ENCODE data around the gene MBOAT1.

The MBOAT1 gene

DNA sequence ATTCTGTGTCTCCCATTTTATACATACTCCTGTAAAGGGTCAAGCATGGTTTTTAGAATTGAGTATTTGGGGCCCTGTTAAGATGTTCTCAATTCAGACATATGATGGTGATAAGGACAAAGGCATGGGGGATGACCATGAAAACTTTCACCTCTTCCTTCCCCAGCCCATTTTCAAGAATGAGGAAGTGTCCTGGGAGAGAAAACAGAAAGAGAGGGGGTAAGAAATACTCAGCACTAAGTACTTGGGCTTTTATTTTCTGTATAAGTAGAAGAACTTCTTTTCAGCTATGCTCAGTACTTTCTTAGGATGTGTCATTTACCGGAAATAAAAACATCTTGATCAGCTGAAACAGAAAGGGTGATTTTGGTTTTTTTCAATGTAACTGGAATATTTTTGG, 10.9 kb upstream of the MBOAT1 start:
- DNase-seq (no peak), ATAC-seq (replicated peaks) (no peak)
- no peaks in the 10 kb centered on the region for H3K36me3 Mint-ChIP-seq (ENCODE audit: insufficient read depth)
- H3K4me1 Mint-ChIP-seq (ENCODE audit: low read depth in 2 of 2) = no peaks in the 10 kb centered on the region
- H3K4me3 Mint-ChIP-seq = no peak overlapping the region
- H3K27ac Mint-ChIP-seq = no peak overlapping the region
- H3K27me3 Mint-ChIP-seq = no peaks in the 10 kb centered on the region
- H3K9me3 Mint-ChIP-seq = no peaks in the 10 kb centered on the region

GRCh38 chr6:20221421-20221820, 9.2 kb upstream of the MBOAT1 start:
- H3K4me3 Mint-ChIP-seq = no peak overlapping the region
- no peaks in the 10 kb centered on the region for H3K4me1 Mint-ChIP-seq (ENCODE audit: low read depth in 2 of 2)
- no peaks in the 10 kb centered on the region for H3K9me3 Mint-ChIP-seq
- H3K27me3 Mint-ChIP-seq = no peaks in the 10 kb centered on the region
- ATAC-seq (replicated peaks) (no peak), DNase-seq (no peak)
- H3K27ac Mint-ChIP-seq = no peak overlapping the region
- no peaks in the 10 kb centered on the region for H3K36me3 Mint-ChIP-seq (ENCODE audit: insufficient read depth)

DNA sequence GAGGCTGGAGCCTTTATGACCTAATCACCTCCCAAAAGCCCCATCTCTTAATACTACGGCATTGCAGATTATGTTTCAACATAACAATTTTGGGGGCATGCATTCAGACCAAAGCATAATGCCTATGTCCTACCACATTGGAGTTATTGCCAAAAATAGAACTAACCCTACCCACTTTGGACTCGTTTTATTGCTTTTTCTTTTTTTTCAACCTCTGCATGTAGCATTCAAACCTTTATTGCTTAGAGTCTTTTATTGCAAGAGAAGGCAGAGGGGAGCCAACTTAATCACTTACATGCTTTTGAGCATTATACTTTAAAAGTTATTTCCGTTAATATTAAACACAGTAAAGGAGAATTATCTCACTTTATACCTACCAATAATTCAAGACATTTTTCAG, 8.1 kb upstream of the MBOAT1 start:
- no peak overlapping the region for H3K4me3 Mint-ChIP-seq
- no peaks in the 10 kb centered on the region for H3K4me1 Mint-ChIP-seq (ENCODE audit: low read depth in 2 of 2)
- H3K36me3 Mint-ChIP-seq (ENCODE audit: insufficient read depth) = no peaks in the 10 kb centered on the region
- no peak overlapping the region for H3K27ac Mint-ChIP-seq
- ATAC-seq (replicated peaks) = no peak
- no peaks in the 10 kb centered on the region for H3K27me3 Mint-ChIP-seq
- DNase-seq = no peak
- H3K9me3 Mint-ChIP-seq = no peaks in the 10 kb centered on the region

DNA sequence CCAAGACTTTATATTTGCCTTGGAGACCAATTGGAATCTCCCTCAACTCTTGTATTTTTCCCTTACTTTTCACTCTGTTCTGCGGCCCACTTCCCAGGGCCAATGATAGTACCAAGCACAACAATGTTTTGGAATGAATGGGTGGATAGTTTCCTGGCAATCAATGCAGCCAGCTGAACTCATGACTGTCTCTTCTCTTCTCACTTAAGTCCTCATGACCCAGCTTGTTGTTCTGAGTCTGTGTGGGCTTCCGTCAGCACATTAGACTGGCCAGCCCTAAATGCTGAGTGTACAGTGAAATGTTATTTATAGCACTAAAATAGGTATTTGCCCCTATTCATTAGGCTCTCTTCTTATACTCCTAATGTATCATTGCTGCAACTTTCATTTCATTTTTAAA, 5.6 kb upstream of the MBOAT1 start:
- H3K9me3 Mint-ChIP-seq = no peaks in the 10 kb centered on the region
- no peak overlapping the region for H3K27ac Mint-ChIP-seq
- H3K4me3 Mint-ChIP-seq = no peak overlapping the region
- H3K27me3 Mint-ChIP-seq = no peaks in the 10 kb centered on the region
- ATAC-seq (replicated peaks) (no peak), DNase-seq (no peak)
- no peaks in the 10 kb centered on the region for H3K36me3 Mint-ChIP-seq (ENCODE audit: insufficient read depth)
- peaks cover 6 to 8% of the 10 kb centered on the region in 2 donors for H3K4me1 Mint-ChIP-seq (ENCODE audit: low read depth in 2 of 2)

- no peak overlapping the region for H3K27ac Mint-ChIP-seq
- no peaks in the 10 kb centered on the region for H3K27me3 Mint-ChIP-seq
- H3K4me1 Mint-ChIP-seq (ENCODE audit: low read depth in 2 of 2) = peaks cover 6 to 10% of the 10 kb centered on the region in 2 donors
- H3K36me3 Mint-ChIP-seq (ENCODE audit: insufficient read depth) = no peaks in the 10 kb centered on the region
- H3K9me3 Mint-ChIP-seq = no peaks in the 10 kb centered on the region
- ATAC-seq (replicated peaks) (no peak), DNase-seq (no peak)
- no peak overlapping the region for H3K4me3 Mint-ChIP-seq
Observed at GRCh38 chr6:20217324-20217855, 5.1 kb upstream of the MBOAT1 start.

DNA sequence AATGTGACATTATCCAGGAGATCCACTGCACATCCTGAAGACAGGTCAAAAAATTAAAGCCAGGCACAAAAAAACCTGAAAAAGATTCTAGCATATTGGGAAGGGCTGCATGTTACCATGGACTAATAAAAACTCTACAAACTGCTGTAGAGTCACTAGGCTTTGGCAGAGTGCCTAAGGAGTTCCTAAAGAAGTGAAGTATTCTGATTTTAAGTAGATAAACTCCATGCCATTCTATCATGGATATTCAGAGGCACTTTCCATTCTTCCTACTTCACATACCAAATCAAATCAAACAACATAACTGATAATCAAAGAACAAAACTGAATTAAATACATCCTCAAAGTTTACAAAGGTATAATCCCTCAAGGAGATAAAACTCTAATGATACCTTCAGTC, 3.0 kb upstream of the MBOAT1 start:
- Mint-ChIP-seq H3K4me3 (no peak overlapping the region), H3K27me3 (no peaks in the 10 kb centered on the region), H3K27ac (peak overlapping the region in 1 of 2 donors; percentile 7), H3K36me3 (ENCODE audit: insufficient read depth) (peaks cover 5% of the 10 kb centered on the region), H3K9me3 (no peaks in the 10 kb centered on the region), H3K4me1 (ENCODE audit: low read depth in 2 of 2) (peaks cover 19 to 20% of the 10 kb centered on the region in 2 donors)
- no peak for ATAC-seq (replicated peaks)
- DNase-seq = no peak

- peaks cover 24 to 28% of the 10 kb centered on the region in 2 donors for H3K4me1 Mint-ChIP-seq (ENCODE audit: low read depth in 2 of 2)
- no peaks in the 10 kb centered on the region for H3K9me3 Mint-ChIP-seq
- H3K27me3 Mint-ChIP-seq = no peaks in the 10 kb centered on the region
- peak overlapping the region; percentile 90 for H3K4me3 Mint-ChIP-seq
- no peak for DNase-seq
- ATAC-seq (replicated peaks) = peak; percentile 13
- peak overlapping the region; percentile 84 to 89 for H3K27ac Mint-ChIP-seq
- peaks cover 5% of the 10 kb centered on the region for H3K36me3 Mint-ChIP-seq (ENCODE audit: insufficient read depth)
Observed at GRCh38 chr6:20213271-20213798, 1.1 kb upstream of the MBOAT1 start.

DNA sequence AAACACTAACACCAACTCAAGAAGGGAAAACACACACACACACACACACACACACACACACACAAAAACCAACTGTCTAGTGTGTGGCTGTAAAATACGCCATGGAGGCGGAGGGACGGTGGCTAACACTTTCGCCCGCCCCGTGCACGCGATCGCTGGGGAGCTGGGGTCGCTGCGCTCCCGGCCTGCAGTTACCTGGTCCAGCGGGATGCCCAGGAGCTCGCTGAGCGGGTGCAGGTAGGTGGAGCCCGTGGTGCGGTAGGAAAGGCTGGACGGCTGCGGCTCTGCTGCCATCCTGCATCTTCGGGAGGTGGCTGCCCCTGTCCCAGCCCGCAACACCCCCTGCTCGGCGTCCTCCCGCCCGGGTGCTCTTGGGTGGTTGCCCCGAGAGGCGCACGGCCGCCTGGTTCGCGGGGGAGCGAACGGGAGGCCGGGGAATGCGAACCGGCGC, 303 bp downstream of the MBOAT1 start:
- H3K4me1 Mint-ChIP-seq (ENCODE audit: low read depth in 2 of 2) = peaks cover 26 to 32% of the 10 kb centered on the region in 2 donors
- H3K9me3 Mint-ChIP-seq = no peaks in the 10 kb centered on the region
- peaks cover 5% of the 10 kb centered on the region for H3K36me3 Mint-ChIP-seq (ENCODE audit: insufficient read depth)
- H3K27me3 Mint-ChIP-seq = no peaks in the 10 kb centered on the region
- H3K27ac Mint-ChIP-seq = peak overlapping the region; percentile 94 to 95
- peak in 2 of 3 experiments; percentile 51 for DNase-seq
- peak; percentile 54 for ATAC-seq (replicated peaks)
- H3K4me3 Mint-ChIP-seq = peak overlapping the region; percentile 90

DNA sequence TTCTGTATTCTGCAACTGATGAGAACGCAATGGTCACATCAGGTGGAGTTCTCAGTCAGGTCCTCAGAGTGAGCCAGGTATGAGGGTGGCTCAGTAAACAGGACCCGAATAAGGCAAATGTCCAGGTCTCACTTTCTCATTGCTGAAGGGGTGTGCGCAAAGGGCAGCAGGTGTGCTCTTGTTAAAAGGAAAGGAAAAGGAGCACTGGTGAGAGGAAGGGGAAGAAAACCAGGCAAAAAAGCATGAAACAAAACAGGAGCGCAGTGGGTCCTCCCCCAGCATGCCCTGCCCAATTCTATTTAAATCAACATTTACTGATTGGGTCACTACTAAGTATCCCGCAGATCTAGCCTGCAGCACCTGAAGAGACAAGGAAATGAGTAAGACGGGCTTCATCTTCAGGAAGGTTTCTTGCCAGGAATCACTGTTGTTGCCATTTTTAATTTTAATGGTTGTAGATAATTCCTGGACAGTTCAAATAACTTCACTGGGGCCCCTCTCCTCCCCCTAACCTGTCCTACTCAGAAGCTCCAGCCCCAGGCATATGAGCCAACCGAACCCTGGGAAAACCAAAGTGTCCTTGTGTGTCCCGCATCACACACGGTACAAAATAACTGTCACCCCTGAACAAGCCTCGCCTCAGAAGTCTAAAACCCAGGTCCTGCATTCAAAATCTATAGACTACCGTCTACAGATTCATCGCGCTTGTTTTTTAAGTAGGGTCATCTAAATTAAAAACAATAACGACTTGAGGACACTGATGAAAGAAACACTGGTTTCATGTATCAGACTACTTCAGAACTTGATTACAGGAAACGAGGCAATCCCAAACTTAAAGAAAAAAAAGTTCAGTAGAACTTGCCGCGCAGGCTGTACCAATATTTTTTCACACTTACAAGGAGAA, 980 bp downstream of the MBOAT1 start:
- Mint-ChIP-seq H3K4me1 (ENCODE audit: low read depth in 2 of 2) (peaks cover 33 to 38% of the 10 kb centered on the region in 2 donors), H3K4me3 (peak overlapping the region; percentile 90)
- no peak for DNase-seq

GRCh38 chr6:20210158-20210557, 2.1 kb downstream of the MBOAT1 start:
- Mint-ChIP-seq H3K9me3 (no peaks in the 10 kb centered on the region), H3K4me3 (no peak overlapping the region), H3K36me3 (ENCODE audit: insufficient read depth) (peaks cover 8% of the 10 kb centered on the region), H3K4me1 (ENCODE audit: low read depth in 2 of 2) (peaks cover 44 to 50% of the 10 kb centered on the region in 2 donors), H3K27me3 (no peaks in the 10 kb centered on the region), H3K27ac (peak overlapping the region; percentile 61 to 86)
- DNase-seq (no peak), ATAC-seq (replicated peaks) (no peak)

More for the DNA sequence above, 980 bp downstream of the MBOAT1 start:
- H3K36me3 Mint-ChIP-seq (ENCODE audit: insufficient read depth) = peaks cover 5% of the 10 kb centered on the region
- no peak for ATAC-seq (replicated peaks)
- no peaks in the 10 kb centered on the region for H3K27me3 Mint-ChIP-seq
- H3K9me3 Mint-ChIP-seq = no peaks in the 10 kb centered on the region
- peak overlapping the region; percentile 94 to 95 for H3K27ac Mint-ChIP-seq

- no peak for ATAC-seq (replicated peaks)
- Mint-ChIP-seq H3K4me3 (peak overlapping the region in 1 of 2 donors; percentile 36), H3K9me3 (no peaks in the 10 kb centered on the region), H3K36me3 (ENCODE audit: insufficient read depth) (peaks cover 11% of the 10 kb centered on the region), H3K27me3 (no peaks in the 10 kb centered on the region), H3K4me1 (ENCODE audit: low read depth in 2 of 2) (peaks cover 55 to 60% of the 10 kb centered on the region in 2 donors), H3K27ac (peak overlapping the region; percentile 26 to 86)
- DNase-seq = no peak
Observed at GRCh38 chr6:20208687-20209378, 3.4 kb downstream of the MBOAT1 start.

DNA sequence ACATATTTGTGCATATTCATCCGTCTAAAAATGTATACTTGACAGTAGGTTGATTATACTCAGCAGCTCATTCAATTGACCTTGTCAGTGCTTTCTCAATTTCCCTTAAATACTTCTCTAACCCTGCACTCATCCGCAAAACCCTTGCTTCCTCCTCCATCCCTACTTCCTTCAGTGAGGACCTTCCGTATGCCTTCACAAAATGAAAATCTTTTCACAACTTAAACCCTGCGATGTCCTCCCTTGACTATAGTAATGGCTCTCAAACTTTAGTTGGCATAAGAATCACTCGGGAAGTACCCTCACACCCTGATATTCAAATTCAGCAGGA, 5.2 kb downstream of the MBOAT1 start:
- Mint-ChIP-seq H3K4me1 (ENCODE audit: low read depth in 2 of 2) (peaks cover 52 to 54% of the 10 kb centered on the region in 2 donors), H3K4me3 (peak overlapping the region; percentile 75 to 87), H3K9me3 (no peaks in the 10 kb centered on the region), H3K27ac (peak overlapping the region; percentile 80 to 94), H3K36me3 (ENCODE audit: insufficient read depth) (peaks cover 11% of the 10 kb centered on the region), H3K27me3 (no peaks in the 10 kb centered on the region)
- ATAC-seq (replicated peaks) = no peak
- no peak for DNase-seq

GRCh38 chr6:20205722-20206161, 6.5 kb downstream of the MBOAT1 start:
- no peak for DNase-seq
- H3K4me1 Mint-ChIP-seq (ENCODE audit: low read depth in 2 of 2) = peaks cover 45 to 47% of the 10 kb centered on the region in 2 donors

More at GRCh38 chr6:20205722-20206161, 6.5 kb downstream of the MBOAT1 start:
- no peaks in the 10 kb centered on the region for H3K27me3 Mint-ChIP-seq
- ATAC-seq (replicated peaks) = peak; percentile 17
- H3K27ac Mint-ChIP-seq = peak overlapping the region; percentile 80 to 94
- peak overlapping the region; percentile 75 to 87 for H3K4me3 Mint-ChIP-seq
- H3K36me3 Mint-ChIP-seq (ENCODE audit: insufficient read depth) = peaks cover 6% of the 10 kb centered on the region
- no peaks in the 10 kb centered on the region for H3K9me3 Mint-ChIP-seq
